K562 (cell line): Measurements from ENCODE around the gene DYNLL1. TPM values are rescaled to one million over a fixed set of nuclear protein-coding genes. Genes with fewer than 3 reads are reported as not detected.

ENCODE experiments used
- CBX3 ChIP-seq, 2 experiments: IDR thresholded peaks; 1 replicate in 1 of 2; 2 replicates in 1 of 2; pipeline ENCODE4 v1.6.1; 2012; ENCODE audit warnings: inconsistent platforms in 2 of 2, low read length in 2 of 2, borderline replicate concordance in 1 of 2, control low read depth in 1 of 2
- COPS2 ChIP-seq: fragments of 450-650 bp; conservative IDR thresholded peaks from 2 replicates; pipeline ENCODE4 v1.6.1; 2016; ENCODE audit warnings: mild to moderate bottlenecking, moderate library complexity
- CREM ChIP-seq: IDR thresholded peaks from 2 replicates; pipeline ENCODE4 v1.6.1; 2014; ENCODE audit warnings: antibody characterized with exemption, low read depth
- CSDE1 ChIP-seq, 2 experiments: fragments of 450-650 bp; IDR thresholded peaks; 2 replicates each; pipeline ENCODE4 v1.6.1; 2016; ENCODE audit warnings: mild to moderate bottlenecking in 1 of 2
- ETS1 ChIP-seq: conservative IDR thresholded peaks from 2 replicates; pipeline ENCODE4 v1.6.1; 2011; ENCODE audit warnings: low read depth, mild to moderate bottlenecking, low read length; ENCODE audit not compliant: control insufficient read depth
- FOS ChIP-seq: IDR thresholded peaks from 3 replicates; pipeline ENCODE4 v1.6.1; 2011; ENCODE audit not compliant: insufficient read length; ENCODE audit errors: extremely low read depth
- FOSL1 ChIP-seq: fragments of 200-800 bp; sonication (Bioruptor generic); conservative IDR thresholded peaks from 2 replicates; pipeline ENCODE4 v1.6.1; 2016; ENCODE audit warnings: missing genetic modification characterization, missing compliant biosample characterization
- FOXP4 ChIP-seq: sonication (generic); formaldehyde crosslinking; IDR thresholded peaks from 2 replicates; pipeline ENCODE4 v1.8.0; 2022; ENCODE audit warnings: mild to moderate bottlenecking, missing genetic modification reagents, borderline replicate concordance
- POLR2H ChIP-seq: IDR thresholded peaks from 2 replicates; pipeline ENCODE4 v1.6.1; 2016; ENCODE audit warnings: missing genetic modification characterization, low read depth, mild to moderate bottlenecking, control low read depth, missing compliant biosample characterization, moderate library complexity
- POLR3G ChIP-seq: IDR thresholded peaks from 2 replicates; pipeline ENCODE4 v1.6.1; 2011; ENCODE audit not compliant: insufficient read length, insufficient replicate concordance; ENCODE audit errors: extremely low read depth
- PTRF ChIP-seq: fragments of 450-650 bp; IDR thresholded peaks from 2 replicates; pipeline ENCODE4 v1.6.1; 2016; ENCODE audit warnings: mild to moderate bottlenecking, missing genetic modification characterization, missing compliant biosample characterization
- SMARCA4 ChIP-seq: fragments of 450-650 bp; IDR thresholded peaks from 2 replicates; pipeline ENCODE4 v1.6.1; 2016
- SMARCC2 ChIP-seq: fragments of 450-650 bp; IDR thresholded peaks from 2 replicates; pipeline ENCODE4 v1.6.1; 2017; ENCODE audit warnings: antibody characterized with exemption, moderate library complexity, mild to moderate bottlenecking, low read depth
- SP2 ChIP-seq: IDR thresholded peaks from 2 replicates; pipeline ENCODE4 v1.6.1; 2011; ENCODE audit warnings: mild to moderate bottlenecking, low read depth, low read length, moderate library complexity; ENCODE audit not compliant: poor library complexity, severe bottlenecking; ENCODE audit errors: extremely low read depth
- SRSF7 ChIP-seq: fragments of 200-400 bp; formaldehyde crosslinking; optimal IDR thresholded peaks from 2 replicates; pipeline ENCODE3; 2017; ENCODE audit warnings: mild to moderate bottlenecking, low read depth, low read length
- XRCC5 ChIP-seq: fragments of 200-400 bp; formaldehyde crosslinking; IDR thresholded peaks from 2 replicates; pipeline ENCODE4 v1.6.1; 2017; ENCODE audit warnings: low read depth, mild to moderate bottlenecking, low read length
- YY1 ChIP-seq, 3 experiments: IDR thresholded peaks; 2 replicates each; pipeline ENCODE4 v1.6.1; 2011; ENCODE audit warnings: low read length in 2 of 3, mild to moderate bottlenecking in 2 of 3, moderate library complexity in 2 of 3, borderline replicate concordance in 1 of 3, control low read depth in 1 of 3, low read depth in 1 of 3; ENCODE audit not compliant: insufficient read depth in 3 of 3, insufficient replicate concordance in 2 of 3, control insufficient read depth in 1 of 3, insufficient read length in 1 of 3; ENCODE audit errors: extremely low read depth in 1 of 3
- ZNF134 ChIP-seq: fragments of 250-450 bp; sonication (Bioruptor Pico); conservative IDR thresholded peaks from 2 replicates; pipeline ENCODE4 v1.4.0; 2020
- polyA plus RNA-seq, 8 experiments: library from polyadenylated mRNA; depleted of rRNA in 4 of 8; stranded (reverse) in 5 of 8; unstranded in 3 of 8; fragments of >200 nt; fragmentation: Nextera tagmentation in 2 of 8; fragmentation: Illumina TruSeq in 1 of 8; extraction: Ambion mirVana in 2 of 8; extraction: Trizol in 1 of 8; gene quantifications; 2 replicates each; pipeline versions ENCODE4 v1.2.1 to v1.2.3, GENCODE V29; 2011 to 2014; ENCODE audit warnings: inconsistent platforms in 1 of 8, missing spikeins in 1 of 8
- total RNA-seq, 7 experiments: library from RNA; depleted of rRNA in 6 of 7; stranded (reverse); fragments of >200 nt in 6 of 7; fragmentation: Illumina TruSeq in 2 of 7; extraction: Trizol in 2 of 7; gene quantifications; 2 replicates each; pipeline versions ENCODE4 v1.2.1 to v1.2.3, GENCODE V29; 2011 to 2021; ENCODE audit warnings: low replicate concordance in 1 of 7
- TF ChIP-seq, protein P1 (sequence below): fragments of 450-650 bp; IDR thresholded peaks from 2 replicates; pipeline ENCODE4 v1.6.1; 2017; ENCODE audit warnings: antibody characterized with exemption, mild to moderate bottlenecking
- TF ChIP-seq, protein P2 (sequence below): fragments of 450-650 bp; IDR thresholded peaks from 2 replicates; pipeline ENCODE4 v1.6.1; 2018; ENCODE audit warnings: mild to moderate bottlenecking, low read depth; ENCODE audit not compliant: partially characterized antibody

Gene DYNLL1
- total and polyA plus RNA-seq, 9 of the 15 experiments (the other 6 are each of a cell fraction or from before 2014, with no cell fraction given), result 303 to 1,112 (median 468) TPM

DNA sequence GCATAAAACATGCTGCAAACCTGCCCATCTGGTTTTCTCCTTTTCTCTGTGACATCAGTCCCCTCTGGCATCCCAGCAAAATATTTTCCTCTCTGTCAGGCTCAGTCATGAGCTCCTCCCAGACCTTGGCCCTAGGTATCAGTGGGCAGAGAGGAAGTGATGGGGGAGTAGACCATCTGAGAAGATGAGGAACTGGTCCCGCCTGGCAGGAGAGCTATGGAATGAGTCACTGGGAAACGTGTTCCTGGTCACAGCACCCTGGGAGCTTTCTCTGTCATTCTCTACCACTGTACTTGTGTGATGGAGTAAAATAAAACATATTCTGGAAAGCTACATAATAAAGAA is 21.3 kb upstream of the DYNLL1 start (continued):
- no peak for TF ChIP-seq SRSF7
- TF ChIP-seq COPS2, result no peak
- TF ChIP-seq FOSL1 (tag), result peak; percentile 79
- no peak for TF ChIP-seq ZNF134 (CRISPR knock-in tag)
- peak; percentile 35; the same call in 1 of the 2 replicates for TF ChIP-seq CREM
- no peak for TF ChIP-seq XRCC5
- TF ChIP-seq CBX3 (IDR thresholded peaks at IDR 0.05; ENCODE audit: borderline replicate concordance in 1 of 2, low read length in 2 of 2), result no peak
- TF ChIP-seq POLR2H (tag), result no peak
- TF ChIP-seq, protein P1, sequence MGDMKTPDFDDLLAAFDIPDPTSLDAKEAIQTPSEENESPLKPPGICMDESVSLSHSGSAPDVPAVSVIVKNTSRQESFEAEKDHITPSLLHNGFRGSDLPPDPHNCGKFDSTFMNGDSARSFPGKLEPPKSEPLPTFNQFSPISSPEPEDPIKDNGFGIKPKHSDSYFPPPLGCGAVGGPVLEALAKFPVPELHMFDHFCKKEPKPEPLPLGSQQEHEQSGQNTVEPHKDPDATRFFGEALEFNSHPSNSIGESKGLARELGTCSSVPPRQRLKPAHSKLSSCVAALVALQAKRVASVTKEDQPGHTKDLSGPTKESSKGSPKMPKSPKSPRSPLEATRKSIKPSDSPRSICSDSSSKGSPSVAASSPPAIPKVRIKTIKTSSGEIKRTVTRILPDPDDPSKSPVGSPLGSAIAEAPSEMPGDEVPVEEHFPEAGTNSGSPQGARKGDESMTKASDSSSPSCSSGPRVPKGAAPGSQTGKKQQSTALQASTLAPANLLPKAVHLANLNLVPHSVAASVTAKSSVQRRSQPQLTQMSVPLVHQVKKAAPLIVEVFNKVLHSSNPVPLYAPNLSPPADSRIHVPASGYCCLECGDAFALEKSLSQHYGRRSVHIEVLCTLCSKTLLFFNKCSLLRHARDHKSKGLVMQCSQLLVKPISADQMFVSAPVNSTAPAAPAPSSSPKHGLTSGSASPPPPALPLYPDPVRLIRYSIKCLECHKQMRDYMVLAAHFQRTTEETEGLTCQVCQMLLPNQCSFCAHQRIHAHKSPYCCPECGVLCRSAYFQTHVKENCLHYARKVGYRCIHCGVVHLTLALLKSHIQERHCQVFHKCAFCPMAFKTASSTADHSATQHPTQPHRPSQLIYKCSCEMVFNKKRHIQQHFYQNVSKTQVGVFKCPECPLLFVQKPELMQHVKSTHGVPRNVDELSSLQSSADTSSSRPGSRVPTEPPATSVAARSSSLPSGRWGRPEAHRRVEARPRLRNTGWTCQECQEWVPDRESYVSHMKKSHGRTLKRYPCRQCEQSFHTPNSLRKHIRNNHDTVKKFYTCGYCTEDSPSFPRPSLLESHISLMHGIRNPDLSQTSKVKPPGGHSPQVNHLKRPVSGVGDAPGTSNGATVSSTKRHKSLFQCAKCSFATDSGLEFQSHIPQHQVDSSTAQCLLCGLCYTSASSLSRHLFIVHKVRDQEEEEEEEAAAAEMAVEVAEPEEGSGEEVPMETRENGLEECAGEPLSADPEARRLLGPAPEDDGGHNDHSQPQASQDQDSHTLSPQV, result no peak
- peak; percentile 54 for TF ChIP-seq SMARCA4
- TF ChIP-seq FOS, result peak; percentile 15
- TF ChIP-seq, protein P2, sequence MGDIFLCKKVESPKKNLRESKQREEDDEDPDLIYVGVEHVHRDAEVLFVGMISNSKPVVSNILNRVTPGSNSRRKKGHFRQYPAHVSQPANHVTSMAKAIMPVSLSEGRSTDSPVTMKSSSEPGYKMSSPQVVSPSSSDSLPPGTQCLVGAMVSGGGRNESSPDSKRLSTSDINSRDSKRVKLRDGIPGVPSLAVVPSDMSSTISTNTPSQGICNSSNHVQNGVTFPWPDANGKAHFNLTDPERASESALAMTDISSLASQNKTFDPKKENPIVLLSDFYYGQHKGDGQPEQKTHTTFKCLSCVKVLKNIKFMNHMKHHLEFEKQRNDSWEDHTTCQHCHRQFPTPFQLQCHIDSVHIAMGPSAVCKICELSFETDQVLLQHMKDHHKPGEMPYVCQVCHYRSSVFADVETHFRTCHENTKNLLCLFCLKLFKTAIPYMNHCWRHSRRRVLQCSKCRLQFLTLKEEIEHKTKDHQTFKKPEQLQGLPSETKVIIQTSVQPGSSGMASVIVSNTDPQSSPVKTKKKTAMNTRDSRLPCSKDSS, result no peak
- TF ChIP-seq SP2, result no peak
- TF ChIP-seq PTRF, result no peak
- TF ChIP-seq YY1 (IDR thresholded peaks at IDR 0.05; ENCODE audit: borderline replicate concordance in 1 of 3, control insufficient read depth in 1 of 3, extremely low read depth in 1 of 3, insufficient read depth in 3 of 3, insufficient read length in 1 of 3, insufficient replicate concordance in 2 of 3, low read depth in 1 of 3, low read length in 2 of 3), result no peak
- TF ChIP-seq CSDE1 (IDR thresholded peaks at IDR 0.05), result no peak
- no peak for TF ChIP-seq POLR3G
- no peak for TF ChIP-seq FOXP4
- 0 out of 2 replicates have a peak, but pooled peaks have one; percentile 31 for TF ChIP-seq SMARCC2
- no peak for TF ChIP-seq ETS1
